Hematopoietic multipotent progenitor cell treated with erythropoietin and hydrocortisone succinate and interleukin-3 and kit ligand, for 15 days (in vitro differentiated cells): ENCODE results near the gene C10orf105.

Source experiments
- DNase-seq: peaks from one replicate; pipeline ENCODE4 v3.0.0-alpha.2; 2015; ENCODE audit warnings: low spot score

C10orf105 gene

DNA sequence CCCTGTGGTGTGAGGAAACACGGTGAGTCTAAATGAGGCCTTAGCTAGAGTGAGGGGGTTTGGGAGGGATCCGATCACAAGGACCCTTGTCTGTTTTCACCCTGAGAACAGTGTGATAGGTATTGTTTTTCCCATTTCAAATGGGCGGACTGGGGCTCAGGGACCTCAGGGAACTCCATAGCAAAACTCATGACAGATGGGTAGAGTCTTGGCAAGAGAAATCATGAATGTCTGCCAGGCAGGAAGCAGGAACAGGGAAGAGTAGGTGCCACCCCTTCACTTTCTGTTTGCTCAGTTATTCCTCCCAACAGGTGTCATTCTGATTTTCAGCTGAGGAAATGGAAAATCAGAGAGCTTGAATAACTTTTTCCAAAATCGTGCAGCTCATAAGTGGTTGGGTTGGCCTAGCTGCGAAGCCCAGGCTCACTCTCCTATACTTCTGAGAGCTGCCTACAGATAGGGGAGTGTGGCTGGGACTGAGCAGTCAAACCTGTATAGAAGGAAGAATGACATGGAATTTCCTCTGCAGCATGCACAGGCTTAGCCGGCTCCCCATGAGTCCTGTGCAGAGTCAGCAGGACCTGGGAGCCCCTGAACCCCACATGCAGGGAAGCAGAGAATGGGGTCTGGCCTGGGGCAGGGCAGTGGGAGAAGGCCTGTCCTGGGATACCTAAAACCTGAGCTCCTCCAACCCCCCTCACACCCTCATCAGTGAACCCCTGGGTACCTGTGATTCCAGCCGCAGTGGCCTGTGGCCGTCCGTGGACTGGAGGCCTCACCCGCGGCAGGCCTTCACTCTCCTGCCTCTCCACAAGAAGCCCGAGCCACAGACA lies 17.6 kb upstream of the C10orf105 start:
- no peak for DNase-seq

DNA sequence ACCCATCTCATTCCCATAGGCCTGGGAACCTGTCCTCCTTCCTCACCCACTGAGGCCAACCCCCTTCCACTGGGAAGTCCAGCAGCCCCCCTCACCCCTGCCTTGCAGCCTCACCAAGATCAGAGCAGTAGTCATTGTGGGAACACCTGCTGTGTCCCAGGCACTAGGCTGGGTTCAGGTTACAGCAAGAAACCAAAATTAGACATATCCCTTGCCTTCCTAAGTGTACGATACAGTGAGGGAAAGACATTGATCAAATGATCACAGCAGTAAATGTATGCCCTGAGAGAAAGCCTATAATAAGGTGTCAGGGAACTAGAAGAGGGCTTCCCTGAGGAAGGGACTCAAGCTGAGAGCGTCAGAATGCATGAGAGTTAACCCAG lies 17.0 kb upstream of the C10orf105 start:
- no peak for DNase-seq

DNA sequence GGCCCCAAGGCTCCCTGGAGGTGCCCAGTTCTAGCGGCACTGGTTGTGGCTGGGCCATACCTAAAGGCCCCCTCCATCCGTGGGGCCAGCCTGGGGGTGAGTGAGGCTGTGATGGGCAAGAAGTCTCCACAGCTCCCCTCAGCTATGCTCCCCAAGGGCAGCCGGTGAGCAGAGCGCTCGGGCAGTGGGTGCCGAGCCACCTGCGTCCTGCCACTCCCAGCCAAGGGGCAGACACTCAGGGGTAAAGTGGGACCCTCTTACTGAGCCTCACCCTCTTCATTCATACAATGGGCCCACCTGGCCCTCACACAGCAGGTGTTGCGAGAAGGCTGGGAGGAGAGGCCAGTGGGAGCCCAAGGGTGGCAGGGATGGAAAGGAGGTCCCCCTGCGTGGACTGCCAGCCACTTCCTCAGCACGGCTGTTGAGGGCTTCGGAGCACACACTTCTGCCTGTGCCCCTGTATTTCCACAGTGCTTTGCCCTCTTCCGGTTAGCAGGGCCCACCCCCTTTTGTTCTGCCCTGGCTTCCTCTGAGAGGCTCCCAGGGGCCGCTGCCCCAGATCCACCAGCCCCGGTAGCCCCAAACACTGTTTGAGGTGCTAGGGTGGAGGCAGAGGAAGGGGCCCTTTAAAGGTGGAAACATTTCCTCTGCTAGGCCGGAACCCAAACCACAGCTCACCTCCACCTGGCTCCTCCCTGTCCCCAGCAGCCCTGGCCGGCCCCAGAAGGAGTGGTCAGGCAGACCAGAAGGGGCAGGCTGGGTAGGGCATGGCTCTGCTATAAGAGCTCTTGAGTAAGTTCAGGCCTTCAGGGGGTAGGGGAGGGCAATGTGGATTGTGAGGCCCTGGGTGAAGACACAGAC lies 16.4 kb upstream of the C10orf105 start:
- no peak for DNase-seq

DNA sequence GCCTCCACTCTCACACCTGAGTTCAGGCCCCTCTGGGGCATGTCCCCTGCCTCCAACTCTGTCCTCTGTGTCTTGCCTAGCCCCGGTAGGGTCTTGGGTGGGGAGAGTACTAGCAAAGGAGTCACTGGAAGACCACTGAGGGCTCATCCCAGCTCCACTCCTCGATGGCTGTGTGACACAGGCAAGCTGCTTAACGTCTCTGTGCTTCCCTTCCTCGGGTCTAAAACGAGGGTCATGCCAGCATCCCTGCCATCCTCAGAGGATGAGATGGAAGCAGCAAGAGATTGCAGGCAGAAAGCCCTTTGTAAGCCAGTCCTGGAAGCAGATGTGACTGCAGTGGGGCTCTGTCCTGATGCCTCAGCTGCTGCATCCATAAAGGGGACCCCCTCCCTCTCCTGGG lies 15.2 kb upstream of the C10orf105 start:
- DNase-seq: no peak

DNA sequence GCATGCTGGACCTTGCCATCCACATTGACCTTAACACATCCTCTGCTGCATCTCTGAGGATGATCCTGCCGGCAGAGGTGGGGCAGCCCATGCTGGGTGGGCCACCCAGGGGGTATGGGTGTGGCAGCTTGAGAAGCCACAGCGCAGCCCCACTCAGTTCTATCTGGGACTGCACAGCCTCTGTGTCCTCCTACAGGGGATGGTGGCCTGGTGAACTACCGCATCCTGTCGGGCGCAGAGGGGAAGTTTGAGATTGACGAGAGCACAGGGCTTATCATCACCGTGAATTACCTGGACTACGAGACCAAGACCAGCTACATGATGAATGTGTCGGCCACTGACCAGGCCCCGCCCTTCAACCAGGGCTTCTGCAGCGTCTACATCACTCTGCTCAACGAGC lies 12.2 kb upstream of the C10orf105 start:
- no peak for DNase-seq

DNA sequence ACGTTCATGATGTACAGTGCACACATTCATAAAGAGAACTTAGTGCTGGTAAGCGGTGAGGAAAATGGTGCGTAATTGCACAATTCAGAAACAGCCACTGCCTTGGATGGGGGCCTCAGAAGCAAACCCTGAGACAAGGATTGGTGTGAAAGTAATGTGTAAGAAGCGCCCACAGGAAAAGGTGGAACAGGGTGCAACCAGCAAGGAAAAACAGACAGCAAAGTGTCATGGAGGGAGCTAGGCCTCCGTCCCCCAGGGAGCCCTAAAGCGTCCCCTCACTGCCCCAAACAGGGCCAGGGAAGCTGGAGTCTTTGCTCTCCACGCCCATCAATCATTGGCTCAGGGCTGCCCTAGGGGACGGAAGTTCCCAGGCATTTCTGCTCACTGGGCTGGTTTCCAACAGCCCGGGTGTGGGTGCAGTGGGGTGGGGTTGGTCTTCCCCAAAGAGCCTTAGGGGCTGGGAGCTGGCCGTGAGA lies 9.6 kb upstream of the C10orf105 start:
- peak; percentile 78 for DNase-seq

DNA sequence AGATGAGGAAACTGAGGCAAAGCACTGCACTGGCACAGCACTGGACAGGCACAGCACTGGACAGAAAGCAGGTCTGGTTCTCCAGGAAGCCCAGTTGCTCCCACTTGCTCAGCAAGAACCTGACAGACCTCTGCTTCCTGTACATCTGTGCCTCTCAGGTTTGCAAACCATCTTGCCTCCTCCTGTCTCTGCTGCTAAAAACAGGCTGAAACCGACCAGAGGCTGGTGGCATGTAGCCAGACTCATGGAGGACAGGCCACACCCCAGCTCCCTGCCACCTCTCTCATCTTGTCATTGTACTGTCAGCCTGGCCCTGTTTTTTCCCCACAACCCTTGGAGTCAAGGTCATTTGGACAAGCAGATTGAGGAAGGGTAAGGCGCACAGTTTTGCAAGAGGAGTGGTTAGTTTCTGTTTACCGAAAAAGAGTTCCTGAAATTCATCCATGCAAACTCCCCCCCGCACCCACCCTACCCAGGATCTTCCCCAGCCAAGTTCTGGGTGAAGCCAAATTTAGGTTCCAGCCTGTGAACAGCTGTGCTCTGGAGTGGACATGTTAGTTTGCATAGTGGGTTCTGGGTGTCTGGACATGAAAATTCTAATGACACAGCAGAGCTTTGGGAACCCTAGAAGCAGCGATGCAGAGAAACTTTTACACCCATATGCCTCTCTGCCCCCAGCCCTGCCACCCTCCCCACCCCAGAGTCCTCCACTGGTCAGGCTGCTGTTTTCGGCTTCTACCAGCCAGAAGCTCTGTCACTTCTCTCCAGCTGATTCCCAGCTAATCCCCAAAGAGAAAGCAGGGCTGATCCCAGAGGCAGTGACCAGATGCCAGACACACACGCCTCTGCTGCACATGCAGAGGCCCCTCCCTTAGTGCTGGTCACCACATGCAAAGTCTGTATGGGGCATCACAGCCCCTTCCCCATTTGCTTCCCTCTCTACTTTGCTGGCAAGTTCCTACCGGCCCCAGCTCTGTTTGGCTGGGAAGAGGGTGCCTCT lies 8.5 kb upstream of the C10orf105 start:
- peak; percentile 83 for DNase-seq

DNA sequence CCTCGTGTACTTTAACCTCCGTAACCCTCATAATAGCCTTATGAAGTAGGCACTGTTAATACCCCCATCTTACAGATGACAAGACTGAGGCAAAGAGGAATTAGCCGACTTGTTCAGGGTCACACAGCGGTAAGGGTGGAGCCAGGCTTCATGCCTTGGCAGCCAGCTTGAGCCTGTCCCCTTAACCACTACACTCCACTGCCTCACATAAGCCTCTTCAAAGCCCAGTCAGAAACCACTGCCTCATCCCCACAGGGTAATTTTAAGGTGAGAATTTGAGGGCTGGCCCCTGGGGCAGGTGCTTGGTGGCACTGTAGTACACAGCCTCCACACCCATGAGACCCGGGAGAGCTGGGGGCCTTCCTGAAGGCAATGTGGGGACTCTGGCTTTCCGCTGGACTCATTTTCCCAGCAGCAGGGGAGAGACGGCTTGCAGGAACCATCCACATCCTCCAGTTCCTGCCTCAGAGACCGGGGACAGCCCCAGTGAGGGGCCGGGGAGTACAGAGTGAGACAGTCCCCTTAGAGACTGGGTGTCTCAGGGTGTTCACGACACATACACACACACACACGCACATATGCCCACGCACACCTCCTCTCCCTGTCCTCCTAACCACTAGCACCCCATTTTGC lies 7.6 kb upstream of the C10orf105 start:
- no peak for DNase-seq

DNA sequence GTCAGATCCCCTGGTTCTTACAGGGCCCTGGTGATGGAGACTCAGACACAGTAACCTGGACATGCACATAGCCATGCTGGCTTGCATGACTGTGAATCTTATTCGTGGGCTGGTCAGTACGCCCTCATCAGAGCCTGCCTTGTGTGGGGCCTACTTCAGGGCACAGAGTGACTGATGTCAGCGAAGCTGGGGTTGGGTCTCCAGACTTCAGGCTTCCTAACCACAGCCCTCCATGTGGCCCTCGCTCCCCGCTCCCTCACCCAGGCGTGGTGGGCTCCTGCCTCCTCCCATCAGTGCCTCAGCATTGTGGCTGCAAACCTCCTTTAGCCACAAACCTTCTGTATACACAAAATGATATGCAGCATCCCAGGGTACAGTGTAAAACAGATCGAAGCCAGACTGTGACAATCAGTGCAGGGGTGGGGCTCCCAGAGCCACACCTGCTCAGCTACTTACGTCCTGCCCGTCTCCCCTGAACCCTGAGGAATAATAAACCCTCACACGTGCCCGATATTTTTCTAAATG lies 7.1 kb upstream of the C10orf105 start:
- DNase-seq: no peak

DNA sequence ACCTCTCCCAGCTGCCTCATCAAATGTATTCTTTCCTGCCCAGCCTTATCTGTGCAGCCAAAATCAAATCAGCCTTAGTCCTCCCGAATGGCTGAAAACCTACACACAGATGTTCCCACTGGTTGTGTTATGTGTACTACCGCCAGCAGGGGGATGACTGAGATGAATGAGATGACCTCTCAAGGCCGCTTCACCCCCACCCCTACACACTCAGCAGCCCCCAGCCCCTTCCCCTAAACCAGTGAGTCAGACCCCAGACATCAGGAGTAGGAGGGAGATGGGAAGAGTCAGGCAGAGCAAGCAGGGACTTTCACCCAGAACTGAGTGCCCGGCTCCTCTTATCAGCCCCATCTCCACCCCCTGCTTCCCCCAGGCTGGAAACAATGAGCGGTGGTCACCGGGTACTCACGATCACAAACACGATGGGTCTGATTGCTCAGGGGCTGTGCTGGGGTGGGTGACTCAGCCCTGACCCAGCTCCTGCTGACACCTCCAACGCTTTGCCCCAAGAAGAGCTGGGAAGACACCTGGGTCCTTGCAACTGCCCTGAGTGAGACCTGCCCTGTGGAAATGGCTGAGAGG lies 6.5 kb upstream of the C10orf105 start:
- DNase-seq: peak; percentile 44

DNA sequence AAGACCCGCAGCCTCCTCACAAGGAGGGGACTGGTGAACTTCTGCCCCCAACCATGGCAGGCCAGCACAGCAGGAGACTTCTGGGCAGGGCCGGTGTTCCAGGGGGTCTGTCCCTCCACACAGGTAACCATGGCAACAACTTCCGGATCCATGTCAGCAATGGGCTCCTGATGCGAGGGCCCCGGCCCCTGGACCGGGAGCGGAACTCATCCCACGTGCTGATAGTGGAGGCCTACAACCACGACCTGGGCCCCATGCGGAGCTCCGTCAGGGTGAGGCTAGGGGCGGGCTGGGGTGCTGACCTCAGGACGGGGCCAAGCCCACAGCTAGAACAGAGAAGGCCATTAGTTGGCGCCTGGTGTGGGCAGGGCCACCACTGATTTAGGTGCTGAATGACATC lies 5.7 kb upstream of the C10orf105 start:
- DNase-seq: no peak

DNA sequence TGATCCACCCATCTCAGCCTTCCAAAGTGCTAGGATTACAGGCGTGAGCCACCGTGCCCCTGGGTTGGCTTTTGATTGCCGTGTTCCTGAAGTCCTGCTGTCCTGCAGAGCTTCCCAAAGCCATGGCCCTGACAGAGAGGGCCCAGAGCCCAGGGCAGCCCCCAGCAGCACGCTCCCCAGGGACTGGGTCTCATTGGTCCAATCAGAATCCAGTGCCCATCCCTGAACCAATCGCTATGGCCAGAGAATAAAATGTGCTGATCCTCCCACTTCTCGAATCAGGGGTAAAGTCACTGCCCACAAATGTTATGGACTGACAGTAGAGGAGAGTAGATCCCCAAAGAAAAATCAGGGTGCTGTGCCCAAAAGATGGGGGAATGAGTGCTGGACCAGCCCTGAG lies 5.0 kb upstream of the C10orf105 start:
- DNase-seq: no peak

DNA sequence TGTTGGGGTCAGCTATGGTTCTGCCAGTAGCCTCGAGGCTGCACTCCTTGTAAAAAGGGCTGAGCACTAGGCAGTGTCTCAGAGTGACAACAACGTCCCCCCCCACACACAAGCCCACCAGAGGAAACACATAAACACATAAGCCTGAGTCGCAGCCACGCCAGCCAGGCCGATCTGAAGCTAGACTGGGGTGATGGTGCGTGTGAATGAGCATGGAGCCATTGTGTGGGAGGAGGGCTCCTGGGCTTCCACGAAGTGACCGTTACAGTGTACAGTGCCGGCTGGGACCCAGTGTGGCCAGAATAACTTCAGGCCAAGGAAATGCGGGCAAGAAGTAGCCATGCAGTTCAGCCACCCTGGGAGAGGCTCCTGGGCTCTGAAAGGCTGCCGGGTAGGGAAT lies 3.7 kb upstream of the C10orf105 start:
- DNase-seq: no peak

DNA sequence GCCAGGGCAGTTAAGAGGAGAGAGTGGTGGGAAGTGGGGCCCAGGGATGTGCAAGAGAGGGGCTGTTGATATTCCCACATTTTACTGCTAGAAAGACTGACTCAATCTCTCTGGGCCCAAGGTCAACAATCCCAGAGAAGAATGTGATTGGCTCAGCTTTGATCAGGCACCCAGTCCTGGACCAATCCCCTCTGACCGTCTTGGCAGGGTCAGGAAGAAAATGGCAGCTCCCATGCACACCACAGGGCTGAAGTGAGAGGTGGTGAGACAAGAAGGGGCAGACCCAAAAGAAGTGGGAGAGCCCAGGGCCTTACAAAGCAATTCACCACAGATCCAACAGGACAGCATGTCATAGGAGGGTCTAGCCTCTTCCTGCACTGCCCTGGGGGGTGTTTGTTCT lies 3.3 kb upstream of the C10orf105 start:
- no peak for DNase-seq

DNA sequence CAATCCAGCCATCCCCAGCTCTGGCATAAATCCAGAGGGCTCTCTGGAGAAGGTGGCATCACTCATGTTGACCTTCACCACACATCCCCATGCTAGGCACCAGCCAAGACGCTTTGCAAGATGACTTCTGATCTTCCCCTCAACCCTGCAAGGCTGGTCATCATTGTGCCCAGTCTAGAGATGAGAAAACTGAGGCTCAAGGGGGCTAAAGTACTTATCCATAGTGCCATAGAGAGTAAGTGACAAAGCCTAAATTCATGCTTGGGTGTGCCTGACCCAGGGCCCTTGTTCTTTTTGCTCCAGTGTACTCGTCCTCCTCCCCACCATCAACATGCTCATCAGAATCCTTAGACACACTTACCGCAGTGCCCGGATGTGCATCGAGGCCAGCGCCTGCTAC lies 1.7 kb upstream of the C10orf105 start:
- DNase-seq: no peak

DNA sequence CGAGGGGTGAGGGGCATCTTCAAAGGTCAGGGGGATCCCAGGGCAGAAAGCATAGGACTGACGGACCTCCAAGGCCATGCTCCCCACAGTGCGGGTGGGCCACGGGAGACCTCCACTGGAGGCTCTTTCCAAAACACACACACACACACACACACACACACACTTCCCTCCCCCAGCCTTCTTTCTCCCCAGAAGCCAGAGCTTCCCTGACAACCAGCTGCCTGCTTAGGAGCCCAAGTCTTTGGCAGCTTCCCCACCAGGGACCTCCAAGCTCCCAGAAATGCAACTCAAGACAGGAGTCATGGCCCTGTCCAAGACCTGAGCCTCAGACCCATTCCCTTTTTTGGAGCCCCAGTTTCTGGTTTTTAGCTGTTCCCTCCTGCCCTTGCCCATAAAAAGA lies 710 bp upstream of the C10orf105 start:
- no peak for DNase-seq

DNA sequence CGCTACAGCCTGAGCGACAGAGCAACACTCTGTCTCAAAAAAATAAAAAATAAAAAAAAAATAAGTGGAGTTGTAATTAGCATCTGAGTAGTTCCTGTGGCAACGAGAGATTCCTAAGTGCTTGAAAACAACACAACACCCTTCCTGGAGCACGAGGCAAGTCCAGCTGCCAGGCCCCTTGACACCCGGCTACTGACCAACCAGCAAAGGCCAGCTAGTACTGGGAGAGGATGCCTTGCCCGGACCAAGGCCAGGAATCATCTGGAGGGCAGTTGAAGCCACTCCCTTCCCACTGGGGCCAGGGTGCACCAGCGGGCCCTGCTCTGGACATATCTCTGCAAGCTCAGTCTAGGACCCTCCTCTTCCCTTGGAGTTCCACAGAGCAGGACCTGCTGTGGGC lies 536 bp downstream of the C10orf105 start:
- DNase-seq: no peak

DNA sequence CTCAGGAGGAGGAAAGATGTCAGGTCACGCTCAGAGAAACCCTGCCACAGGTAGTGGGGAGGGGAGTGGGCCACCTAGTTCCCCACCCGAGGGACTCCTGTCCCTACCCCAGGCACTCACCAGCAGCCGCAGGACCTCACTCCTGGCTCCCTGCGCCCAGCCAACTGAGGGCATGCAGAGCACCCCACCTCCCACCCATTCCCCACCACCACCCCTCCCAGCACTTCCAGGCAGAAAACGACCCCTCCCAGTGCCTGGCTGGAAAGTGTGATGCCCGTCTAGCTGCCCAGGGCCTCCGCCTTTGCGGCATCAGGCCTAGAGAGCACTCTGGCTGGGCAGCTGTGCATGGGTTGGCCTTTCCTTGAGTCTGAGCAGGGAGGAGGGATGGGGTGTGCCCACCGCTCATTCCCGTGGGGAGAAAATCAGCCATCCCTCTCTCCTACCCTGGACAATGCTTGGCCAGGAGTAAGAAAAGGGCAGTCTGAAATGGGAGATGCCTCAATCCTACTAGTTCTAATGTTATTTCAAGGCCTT lies 1.3 kb downstream of the C10orf105 start:
- no peak for DNase-seq

DNA sequence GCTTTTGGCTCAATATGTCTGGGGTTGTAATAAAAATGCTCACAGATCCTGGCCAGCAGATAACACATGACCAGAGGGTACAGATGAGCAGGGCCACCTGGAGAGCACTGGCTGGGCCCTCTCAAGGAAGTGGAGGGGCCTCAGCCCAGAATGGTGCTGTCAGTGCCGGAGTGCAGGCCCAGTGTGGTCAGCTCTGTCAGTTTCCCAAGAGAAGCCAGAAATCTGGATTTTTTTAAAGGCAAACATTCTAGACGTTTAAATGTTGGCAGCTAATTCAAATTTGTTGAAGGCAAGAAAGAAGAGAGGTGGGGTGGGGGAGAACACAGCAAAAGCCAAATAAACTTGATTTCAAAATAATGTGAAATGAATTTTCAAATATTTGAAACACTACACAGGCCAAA lies 2.0 kb downstream of the C10orf105 start:
- no peak for DNase-seq

DNA sequence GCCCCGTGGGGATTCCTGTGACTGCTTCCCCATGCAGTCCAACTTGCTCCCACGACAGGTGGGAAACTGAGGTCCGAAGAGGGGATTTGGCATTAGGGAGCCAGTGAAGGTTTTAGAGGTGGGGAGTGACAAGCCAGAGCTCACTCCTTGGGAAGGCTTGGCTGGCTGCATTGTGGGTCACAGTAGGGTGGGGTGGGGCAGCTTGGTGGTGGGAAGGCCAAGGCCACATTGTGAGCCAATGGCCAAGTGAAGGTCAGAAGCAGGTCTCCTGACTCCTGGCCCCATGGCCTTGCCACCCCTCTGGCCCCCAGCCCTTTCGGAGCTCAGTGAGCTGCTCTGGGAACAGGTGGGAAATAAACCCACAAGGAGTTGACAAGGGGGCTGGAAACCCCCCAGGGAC lies 2.5 kb downstream of the C10orf105 start:
- no peak for DNase-seq

DNA sequence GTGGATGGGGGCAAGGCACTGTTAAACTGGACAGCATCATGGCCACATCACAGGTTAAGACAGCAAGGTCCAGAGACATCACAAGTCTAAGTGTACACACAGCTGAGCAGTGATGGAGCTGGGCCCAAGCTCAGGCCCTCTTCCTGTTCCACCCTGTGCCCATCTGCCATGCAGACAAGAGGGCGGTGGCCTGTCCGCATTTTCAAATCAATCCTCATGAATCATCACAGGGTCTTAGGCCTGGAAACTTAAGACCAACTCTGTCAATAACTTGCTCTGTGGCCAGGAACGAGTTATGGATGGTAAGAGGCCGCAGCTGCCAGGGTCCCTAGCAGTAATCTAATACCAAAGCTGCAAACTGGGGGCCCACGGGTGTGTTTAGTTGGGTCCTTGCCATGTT lies 3.2 kb downstream of the C10orf105 start:
- DNase-seq: no peak
